Fibroblast of villous mesenchyme (primary cell): Measurements from ENCODE around the gene RASSF1. TPM values are rescaled to one million over a fixed set of nuclear protein-coding genes. Genes with fewer than 3 reads are reported as not detected.
A peak's percentile ranks its signal among the peaks of the same experiment; 100 is the strongest.

Source experiments
- DNase-seq: peaks from one replicate; pipeline ENCODE4 v3.0.0-alpha.2; 2010; ENCODE audit warnings: low read depth
- H3K4me3 ChIP-seq: 2 replicates; pipeline ENCODE4 v1.5.1; 2011; ENCODE audit warnings: low read depth, mild to moderate bottlenecking, low read length
- total RNA-seq: library from RNA; depleted of rRNA; stranded (reverse); fragments of >200 nt; gene quantifications from 2 replicates; pipeline ENCODE4 v1.2.3, GENCODE V29; 2012
- TF ChIP-seq, protein P1 (sequence below): IDR thresholded peaks from 2 replicates; pipeline ENCODE4 v1.5.1; 2012; ENCODE audit warnings: low read depth, mild to moderate bottlenecking, low read length; ENCODE audit not compliant: insufficient read depth

Gene RASSF1
- total RNA-seq, 1 donor, result 36.3 TPM

DNA sequence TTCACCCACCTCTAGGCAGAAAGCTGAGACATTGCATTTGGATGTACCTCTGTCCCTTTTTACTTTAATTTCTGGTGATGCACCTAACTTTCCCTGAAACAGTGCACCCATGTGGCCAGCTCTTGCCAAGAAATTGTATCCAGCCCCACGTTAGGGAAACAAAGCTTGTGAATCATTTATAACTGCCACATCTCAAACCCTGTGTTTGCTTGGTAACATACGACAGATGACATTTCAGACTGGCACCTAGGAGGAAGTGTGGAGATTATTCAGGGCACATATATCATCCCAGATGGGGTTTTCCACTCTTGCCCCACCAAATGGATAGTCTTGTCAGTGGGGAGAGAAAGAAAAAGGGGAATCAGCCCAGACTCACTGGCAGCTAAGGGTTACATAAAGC lies 12.1 kb upstream of the RASSF1 start:
- TF ChIP-seq, protein P1, sequence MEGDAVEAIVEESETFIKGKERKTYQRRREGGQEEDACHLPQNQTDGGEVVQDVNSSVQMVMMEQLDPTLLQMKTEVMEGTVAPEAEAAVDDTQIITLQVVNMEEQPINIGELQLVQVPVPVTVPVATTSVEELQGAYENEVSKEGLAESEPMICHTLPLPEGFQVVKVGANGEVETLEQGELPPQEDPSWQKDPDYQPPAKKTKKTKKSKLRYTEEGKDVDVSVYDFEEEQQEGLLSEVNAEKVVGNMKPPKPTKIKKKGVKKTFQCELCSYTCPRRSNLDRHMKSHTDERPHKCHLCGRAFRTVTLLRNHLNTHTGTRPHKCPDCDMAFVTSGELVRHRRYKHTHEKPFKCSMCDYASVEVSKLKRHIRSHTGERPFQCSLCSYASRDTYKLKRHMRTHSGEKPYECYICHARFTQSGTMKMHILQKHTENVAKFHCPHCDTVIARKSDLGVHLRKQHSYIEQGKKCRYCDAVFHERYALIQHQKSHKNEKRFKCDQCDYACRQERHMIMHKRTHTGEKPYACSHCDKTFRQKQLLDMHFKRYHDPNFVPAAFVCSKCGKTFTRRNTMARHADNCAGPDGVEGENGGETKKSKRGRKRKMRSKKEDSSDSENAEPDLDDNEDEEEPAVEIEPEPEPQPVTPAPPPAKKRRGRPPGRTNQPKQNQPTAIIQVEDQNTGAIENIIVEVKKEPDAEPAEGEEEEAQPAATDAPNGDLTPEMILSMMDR, result peak; percentile 29
- no peak overlapping the region for H3K4me3 ChIP-seq
- DNase-seq, result no peak

DNA sequence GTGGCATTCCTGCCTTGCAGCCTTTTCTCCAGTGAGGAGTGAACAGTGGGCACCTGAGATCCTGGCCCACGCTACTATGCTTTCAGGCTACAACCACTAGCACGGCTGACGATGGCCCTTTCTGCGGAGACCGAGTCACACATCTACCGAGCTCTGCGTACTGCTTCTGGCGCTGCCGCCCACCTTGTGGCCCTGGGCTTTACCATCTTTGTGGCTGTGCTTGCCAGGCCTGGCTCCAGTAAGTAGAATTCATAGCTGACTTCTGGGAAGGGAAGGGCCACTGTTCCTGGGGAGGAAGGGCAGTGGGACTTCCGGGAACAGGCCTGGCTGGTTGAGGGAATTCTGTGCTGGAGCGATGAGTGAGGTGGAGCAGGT lies 10.7 kb upstream of the RASSF1 start:
- H3K4me3 ChIP-seq, result peak overlapping the region; percentile 97
- DNase-seq, result no peak
- TF ChIP-seq, protein P1, result no peak

DNA sequence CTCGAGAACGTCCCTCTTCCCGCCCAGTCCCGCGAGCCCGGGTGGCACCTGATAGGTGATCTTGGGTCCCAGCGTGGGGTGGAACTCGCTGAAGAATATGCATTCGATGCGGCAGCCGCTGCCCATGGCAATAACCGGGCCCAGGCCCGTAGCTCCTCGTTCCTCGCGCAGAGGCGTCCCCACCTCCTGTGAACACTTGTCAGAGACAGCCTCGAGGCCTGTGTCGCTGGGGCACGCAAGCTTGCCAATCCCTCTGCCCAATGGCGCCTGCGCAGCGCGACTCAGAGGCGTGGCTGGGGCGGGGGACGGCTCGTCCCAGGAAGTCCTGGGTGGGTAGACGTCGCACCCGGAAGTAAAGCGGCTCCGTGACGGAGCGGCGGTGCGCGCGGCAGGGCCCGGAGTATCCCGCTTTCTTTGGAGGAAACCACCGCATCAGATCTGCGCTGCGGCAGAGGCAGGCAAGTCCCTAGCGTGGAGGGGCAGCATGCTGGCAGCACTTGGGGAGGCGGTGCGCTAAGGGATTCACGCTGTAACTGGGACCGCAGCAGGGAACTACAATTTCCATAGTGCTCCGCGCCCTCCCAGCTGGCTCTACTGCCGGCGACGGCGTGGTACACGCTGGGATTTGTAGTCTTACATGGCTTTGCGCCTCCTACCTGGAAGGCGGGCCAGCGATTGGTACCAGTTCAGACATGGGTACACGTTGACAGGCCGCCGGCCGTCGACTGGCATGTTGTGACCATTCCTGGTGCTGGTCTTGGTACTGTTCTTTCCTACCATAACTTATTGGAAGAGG lies 10.1 kb upstream of the RASSF1 start, which contains the start of the genes CYB561D2 and NPRL2:
Gene CYB561D2, plus strand, starts transcription at position 336 of the 796 bp plus-strand sequence. CDS start 572 bp downstream, outside the sequence.
Gene NPRL2, minus strand, starts transcription at position 249 of the 796 bp plus-strand sequence. Its CDS starts 123 bp downstream, at position 126.
- H3K4me3 ChIP-seq, result peak within 1 kb of the TSS; percentile 97
- TF ChIP-seq, protein P1, result no peak
- peak; percentile 94 for DNase-seq

DNA sequence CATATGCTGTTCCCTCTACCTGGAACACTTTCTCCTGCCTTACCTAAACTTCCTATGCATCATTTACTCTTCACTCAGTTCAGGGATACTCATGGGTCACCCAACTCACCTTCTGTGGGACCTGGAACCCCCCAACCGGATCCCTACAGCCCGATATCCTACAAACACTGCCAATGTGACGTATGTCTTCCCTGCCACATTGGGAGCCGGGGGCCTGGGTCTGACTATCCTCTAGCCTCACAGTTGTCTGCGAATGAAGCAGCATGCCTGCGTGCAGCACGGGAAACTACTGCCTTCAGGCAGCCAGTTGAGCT lies 9.5 kb upstream of the RASSF1 start:
- TF ChIP-seq, protein P1, result no peak
- peak overlapping the region; percentile 97 for H3K4me3 ChIP-seq
- no peak for DNase-seq

DNA sequence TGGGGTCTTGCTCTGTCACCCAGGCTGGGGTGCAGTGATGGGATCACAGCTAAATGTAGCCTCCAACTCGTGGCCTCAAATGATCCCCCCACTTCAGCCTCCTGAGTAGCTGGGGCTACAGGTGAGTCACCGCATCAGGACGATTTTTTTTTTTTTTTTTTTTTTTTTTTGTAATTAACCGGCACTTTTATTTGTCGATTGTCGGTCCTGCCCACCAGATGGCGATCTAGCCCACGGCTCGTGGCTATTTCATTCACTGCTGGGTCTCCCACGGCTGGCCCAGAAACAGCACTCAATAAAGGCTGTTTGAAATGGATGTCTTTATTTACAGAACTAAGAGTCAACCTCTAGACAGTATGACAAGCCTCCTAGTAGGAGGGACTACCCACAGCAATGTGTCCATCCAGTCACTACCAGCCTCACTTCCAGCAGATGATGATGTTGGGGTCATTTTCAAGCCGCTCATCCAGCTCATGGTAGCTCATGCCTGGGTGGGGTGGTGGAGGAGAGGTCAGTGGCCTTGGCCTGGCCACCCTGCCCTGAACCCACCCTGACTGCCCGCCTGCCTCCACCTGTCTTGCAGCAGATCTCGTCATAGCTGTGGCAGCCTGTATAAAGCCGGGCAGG lies 6.7 kb upstream of the RASSF1 start:
- DNase-seq, result peak; percentile 72
- TF ChIP-seq, protein P1, result peak; percentile 61

DNA sequence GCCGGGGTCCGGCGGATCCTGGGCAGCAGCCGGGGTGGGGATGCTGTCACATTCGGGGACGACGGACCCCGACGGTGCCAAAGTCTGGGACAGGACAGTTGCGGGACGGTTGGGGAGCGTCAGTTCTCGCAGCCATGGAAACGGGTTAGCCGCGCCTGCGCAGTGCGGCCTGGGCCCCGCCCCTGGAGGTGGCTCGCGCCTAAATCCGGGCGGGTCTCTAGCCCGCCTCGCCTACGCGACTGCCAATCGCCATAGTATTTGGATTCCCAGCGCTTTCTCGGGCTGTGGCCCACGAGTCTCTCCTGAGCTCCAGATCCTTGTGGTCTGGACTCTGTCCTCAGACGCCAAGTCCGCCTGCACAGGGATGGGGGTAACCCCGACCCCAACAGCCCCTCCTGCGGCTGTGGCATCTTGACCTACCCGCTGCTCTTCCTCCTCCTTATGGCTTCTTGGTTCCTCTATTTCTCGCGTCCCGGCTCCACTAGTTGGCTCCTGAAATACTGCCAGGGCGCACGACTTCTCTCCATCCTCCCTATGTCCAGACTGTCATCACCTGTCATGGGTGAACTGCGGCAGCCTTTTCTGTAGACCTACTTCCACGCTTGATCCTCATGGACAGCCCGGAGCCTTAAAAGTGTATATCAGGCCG lies 5.1 kb upstream of the RASSF1 start, which contains the start of gene ZMYND10:
Gene ZMYND10, minus strand, starts transcription at position 147 of the 649 bp plus-strand sequence. CDS start 153 bp downstream, outside the sequence.
- TF ChIP-seq, protein P1, result no peak
- DNase-seq, result peak; percentile 51

More for the DNA sequence above, 6.7 kb upstream of the RASSF1 start:
- no peak overlapping the region for H3K4me3 ChIP-seq

More for the DNA sequence above, 5.1 kb upstream of the RASSF1 start, which contains the start of gene ZMYND10:
- peak within 1 kb of the TSS; percentile 59 for H3K4me3 ChIP-seq
